HG03469 (cell line): Measurements from ENCODE around the gene DGKZ.
A peak's percentile ranks its signal among the peaks of the same experiment; 100 is the strongest.
"Not testable (repeated sequence)": the region's sequence is repeated elsewhere in the genome, so short reads cannot be mapped to it uniquely, and the experiment has no call there.

Experiments
- ATAC-seq: cut with Tn5 transposase; IDR thresholded peaks from one replicate; pipeline ENCODE4 v1.9.1; 2021; ENCODE audit warnings: mild to moderate bottlenecking, moderate library complexity, moderate number of reproducible peaks; ENCODE audit not compliant: unreplicated experiment

DGKZ gene

GRCh38 chr11:46366260-46366659 lies 19.0 kb downstream of the DGKZ start:
- no peak for ATAC-seq

DNA sequence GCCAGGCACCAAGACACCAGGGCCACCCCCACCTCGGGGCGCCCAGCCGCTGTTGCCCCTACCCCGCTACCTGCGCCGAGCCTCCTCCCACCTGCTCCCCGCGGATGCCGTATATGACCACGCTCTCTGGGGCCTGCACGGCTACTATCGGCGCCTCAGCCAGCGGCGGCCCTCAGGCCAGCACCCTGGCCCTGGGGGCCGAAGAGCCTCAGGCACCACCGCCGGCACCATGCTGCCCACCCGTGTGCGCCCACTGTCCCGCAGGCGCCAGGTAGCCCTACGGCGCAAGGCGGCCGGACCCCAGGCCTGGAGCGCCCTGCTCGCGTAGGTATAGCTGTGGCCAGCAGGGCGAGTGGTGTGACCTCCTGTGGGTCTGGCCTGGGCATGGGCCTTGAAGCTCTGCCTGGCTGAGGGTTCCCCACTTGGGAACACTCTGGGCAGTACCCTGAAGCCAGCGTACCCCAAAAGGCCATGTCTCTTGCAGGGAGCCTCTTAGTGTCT lies 19.4 kb downstream of the DGKZ start:
- no peak for ATAC-seq

- ATAC-seq, result peak; percentile 67
Observed at GRCh38 chr11:46367244-46367915, 20.1 kb downstream of the DGKZ start.

GRCh38 chr11:46367916-46368267 lies 20.6 kb downstream of the DGKZ start:
- ATAC-seq, result no peak

GRCh38 chr11:46369458-46370152 lies 22.3 kb downstream of the DGKZ start:
- ATAC-seq, result no peak

DNA sequence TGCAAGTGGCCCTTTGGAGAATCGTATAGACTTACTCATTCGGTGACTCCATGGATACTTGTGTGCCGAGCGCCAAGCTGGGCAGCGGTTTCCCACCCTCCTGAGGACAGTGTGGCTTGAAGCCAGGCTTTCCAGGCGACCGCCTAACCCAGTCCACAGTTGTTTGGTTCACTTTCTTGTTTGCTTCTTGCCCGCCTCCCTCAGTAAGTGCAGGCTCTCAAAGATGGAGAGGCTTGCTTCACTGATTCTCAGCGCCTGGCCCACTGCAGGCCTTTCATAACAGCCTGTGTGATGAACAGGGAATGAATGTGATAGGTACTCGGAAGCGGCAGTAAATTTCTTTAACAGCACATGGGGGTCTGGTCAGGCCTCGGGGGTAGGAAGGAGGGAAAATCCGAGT lies 23.0 kb downstream of the DGKZ start:
- ATAC-seq, result no peak

- not testable (repeated sequence) for ATAC-seq
Observed at GRCh38 chr11:46371262-46371661, 24.0 kb downstream of the DGKZ start.

GRCh38 chr11:46372086-46372485 lies 24.8 kb downstream of the DGKZ start:
- no peak for ATAC-seq

DNA sequence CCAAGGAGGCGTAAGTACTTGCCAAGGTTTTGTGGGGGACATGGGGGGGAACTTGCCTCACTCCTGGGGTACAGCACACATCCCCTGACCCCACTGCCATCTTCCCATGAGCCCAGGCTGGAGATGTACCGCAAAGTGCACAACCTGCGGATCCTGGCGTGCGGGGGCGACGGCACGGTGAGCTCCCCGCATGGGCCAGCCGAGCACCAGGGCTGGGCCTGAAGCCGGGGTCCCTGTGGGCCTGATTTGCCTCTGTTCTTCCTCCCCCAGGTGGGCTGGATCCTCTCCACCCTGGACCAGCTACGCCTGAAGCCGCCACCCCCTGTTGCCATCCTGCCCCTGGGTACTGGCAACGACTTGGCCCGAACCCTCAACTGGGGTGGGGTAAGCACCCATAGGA lies 25.2 kb downstream of the DGKZ start:
- ATAC-seq, result not testable (repeated sequence)

GRCh38 chr11:46373787-46374740 lies 26.8 kb downstream of the DGKZ start:
- ATAC-seq, result no peak

DNA sequence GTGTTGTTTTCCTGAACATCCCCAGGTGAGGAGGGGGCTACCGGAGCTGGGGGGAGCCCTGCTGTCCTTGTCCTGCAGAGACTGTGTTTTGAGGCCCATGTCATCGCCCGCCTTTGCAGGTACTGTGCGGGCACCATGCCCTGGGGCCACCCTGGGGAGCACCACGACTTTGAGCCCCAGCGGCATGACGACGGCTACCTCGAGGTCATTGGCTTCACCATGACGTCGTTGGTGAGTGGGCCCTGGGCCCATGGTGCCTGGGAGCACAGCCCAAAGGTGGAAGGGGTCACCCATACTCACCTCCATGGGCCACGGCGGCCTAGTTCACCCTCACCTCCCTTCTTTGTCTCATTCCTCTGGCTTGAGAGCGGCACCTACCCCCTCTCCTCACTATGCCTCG lies 27.6 kb downstream of the DGKZ start:
- no peak for ATAC-seq

DNA sequence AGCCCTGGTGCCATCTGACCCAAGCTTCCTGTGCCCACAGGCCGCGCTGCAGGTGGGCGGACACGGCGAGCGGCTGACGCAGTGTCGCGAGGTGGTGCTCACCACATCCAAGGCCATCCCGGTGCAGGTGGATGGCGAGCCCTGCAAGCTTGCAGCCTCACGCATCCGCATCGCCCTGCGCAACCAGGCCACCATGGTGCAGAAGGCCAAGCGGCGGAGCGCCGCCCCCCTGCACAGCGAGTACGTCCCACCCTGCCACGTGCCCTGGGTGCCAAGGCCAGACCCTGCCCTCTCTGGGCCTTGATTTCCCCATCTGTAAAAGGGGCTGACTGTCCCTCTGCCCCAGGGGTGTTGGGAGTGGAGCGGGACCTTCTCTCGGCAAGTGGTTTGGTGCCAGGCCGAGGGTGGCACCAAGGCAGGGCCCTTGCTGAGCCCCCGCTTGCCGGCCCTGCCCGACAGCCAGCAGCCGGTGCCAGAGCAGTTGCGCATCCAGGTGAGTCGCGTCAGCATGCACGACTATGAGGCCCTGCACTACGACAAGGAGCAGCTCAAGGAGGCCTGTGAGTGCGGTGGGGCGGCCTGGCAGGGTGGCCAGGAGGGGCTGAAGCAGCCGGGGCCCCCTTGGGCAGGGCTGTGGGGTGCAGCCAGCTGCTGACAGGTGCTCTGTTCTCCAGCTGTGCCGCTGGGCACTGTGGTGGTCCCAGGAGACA lies 28.3 kb downstream of the DGKZ start:
- ATAC-seq, result no peak

GRCh38 chr11:46376258-46377050 lies 29.2 kb downstream of the DGKZ start:
- ATAC-seq, result no peak

DNA sequence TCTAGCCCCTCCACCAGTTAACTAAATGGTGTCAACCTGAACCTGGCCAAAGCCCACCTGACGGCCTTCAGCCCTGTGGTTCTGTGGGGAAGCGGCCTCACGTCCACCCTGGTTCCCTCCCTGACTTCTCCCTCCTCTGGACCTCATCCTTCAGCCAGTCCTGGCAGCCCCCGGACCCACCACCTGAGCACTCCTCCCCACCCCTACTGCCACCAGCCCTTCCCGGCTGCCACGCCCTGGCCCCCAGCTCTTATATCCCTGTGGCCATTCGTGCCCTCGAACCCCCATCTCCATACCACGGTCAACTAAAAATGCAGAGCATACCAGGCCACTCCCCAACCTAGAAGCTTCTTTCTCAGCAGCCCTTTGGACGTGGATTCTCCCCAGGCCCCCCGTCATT lies 30.0 kb downstream of the DGKZ start:
- no peak for ATAC-seq

GRCh38 chr11:46377831-46378230 lies 30.6 kb downstream of the DGKZ start:
- no peak for ATAC-seq

GRCh38 chr11:46378296-46378695 lies 31.0 kb downstream of the DGKZ start:
- no peak for ATAC-seq

GRCh38 chr11:46378811-46379481 lies 31.7 kb downstream of the DGKZ start:
- ATAC-seq, result no peak

GRCh38 chr11:46379482-46380293 lies 32.4 kb downstream of the DGKZ start:
- ATAC-seq, result not testable (repeated sequence)
